ENCODE results near the gene TNFRSF17. TPM values are rescaled to one million over a fixed set of nuclear protein-coding genes. Genes with fewer than 3 reads are reported as not detected.

Gene TNFRSF17
- total and polyA plus RNA-seq, 2 donors = not detected

DNA sequence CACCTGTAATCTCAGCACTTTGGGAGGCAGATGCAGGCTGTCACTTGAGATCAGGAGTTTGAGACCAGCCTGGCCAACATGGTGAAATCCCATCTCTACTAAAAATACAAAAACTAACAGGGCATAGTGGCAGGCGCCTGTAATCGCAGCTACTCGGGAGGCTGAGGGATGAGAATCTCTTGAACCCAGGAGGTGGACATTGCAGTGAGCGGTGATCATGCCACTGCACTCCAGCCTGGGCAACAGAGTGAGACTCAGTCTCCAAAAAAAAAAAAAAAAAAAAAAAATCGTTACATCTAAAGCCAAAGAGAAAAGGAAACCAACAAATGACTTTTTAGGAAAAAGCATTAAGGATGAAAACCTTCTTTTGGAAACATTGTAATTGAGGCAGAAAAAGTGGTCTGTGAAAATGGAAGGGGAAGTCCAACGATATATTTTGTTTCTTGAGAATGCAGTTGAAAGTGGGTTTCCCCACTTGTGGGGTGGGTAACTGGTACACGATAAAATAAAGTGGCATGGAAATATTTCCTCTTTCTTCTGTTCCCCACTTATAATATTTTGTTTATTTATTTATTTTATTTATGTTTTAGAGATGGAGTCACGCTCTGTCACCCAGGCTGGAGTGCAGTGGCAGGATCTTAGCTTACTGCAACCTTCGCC is 14.1 kb downstream of the TNFRSF17 start:
- WGBS = 87% methylated on average over 9 of the region's 9 CpGs
- Histone ChIP-seq H3K36me3 (ENCODE audit: insufficient read depth) (no peaks in the 10 kb centered on the region), H3K4me3 (ENCODE audit: low read depth, low read length) (no peak overlapping the region), H3K4me1 (ENCODE audit: insufficient read depth) (peaks cover 2% of the 10 kb centered on the region), H3K27ac (ENCODE audit: low read depth) (no peak overlapping the region)
- DNase-seq (ENCODE audit: extremely low spot score) = no peak

DNA sequence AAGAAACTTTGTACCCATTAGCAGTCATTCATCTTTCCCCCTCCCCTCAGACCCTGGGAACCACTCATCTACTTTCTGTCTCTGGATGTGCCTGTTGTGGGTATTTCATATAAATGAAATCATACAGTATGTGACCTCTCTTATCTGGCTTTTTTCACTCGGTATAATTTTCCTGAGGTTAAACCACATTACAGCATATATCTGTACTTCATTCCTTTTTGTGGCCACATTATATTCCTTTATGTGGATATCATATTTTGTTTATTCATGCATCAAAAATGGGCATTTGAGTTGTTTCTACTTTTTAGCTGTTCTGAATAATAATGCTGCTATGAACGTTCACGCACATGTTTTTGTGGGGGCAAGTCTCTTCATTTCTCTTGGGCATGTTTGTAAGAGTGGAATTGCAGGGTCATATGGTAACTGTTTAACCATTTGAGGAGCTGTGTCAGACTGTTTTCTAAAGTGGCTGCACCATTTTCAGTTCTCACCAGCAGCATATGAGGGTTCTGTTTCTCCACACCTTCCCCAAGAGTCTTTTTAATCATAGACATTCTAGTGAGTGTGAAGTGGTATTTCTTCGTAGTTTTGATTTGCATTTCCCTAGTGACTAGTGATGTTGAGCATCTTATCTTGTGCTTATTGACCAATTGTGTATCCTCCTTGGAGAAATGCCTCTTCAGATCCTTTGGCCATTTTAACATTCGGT is 15.3 kb downstream of the TNFRSF17 start:
- peaks cover 2% of the 10 kb centered on the region for H3K4me1 ChIP-seq (ENCODE audit: insufficient read depth)
- H3K36me3 ChIP-seq (ENCODE audit: insufficient read depth) = no peaks in the 10 kb centered on the region
- DNase-seq (ENCODE audit: extremely low spot score) = no peak
- H3K4me3 ChIP-seq (ENCODE audit: low read depth, low read length) = no peak overlapping the region
- H3K27ac ChIP-seq (ENCODE audit: low read depth) = no peak overlapping the region
- WGBS = 83% methylated on average over 5 of the region's 5 CpGs

DNA sequence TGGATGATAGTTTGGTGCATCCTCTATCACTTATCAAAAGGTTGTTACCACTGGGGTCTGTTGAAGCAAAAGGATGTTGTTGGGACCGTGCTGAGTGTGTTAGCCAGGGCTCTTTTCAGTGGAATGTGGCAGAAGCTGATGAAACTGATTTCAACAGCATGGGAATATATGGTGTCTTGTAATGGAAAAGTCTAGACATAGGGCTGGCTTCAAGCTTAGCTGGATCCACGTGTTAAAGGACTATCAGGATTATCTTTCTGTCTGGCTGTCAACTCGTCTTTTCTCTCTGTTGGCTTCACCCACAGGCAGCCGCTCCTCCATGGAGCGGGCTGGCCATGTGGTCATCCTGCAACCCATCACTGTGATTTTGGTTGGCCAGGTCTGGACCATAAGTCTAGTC is 20.2 kb downstream of the TNFRSF17 start:
- Histone ChIP-seq H3K36me3 (ENCODE audit: insufficient read depth) (no peaks in the 10 kb centered on the region), H3K4me3 (ENCODE audit: low read depth, low read length) (no peak overlapping the region), H3K4me1 (ENCODE audit: insufficient read depth) (no peaks in the 10 kb centered on the region), H3K27ac (ENCODE audit: low read depth) (no peak overlapping the region)
- no peak for DNase-seq (ENCODE audit: extremely low spot score)
- 67% methylated on average over 5 of the region's 5 CpGs for WGBS

DNA sequence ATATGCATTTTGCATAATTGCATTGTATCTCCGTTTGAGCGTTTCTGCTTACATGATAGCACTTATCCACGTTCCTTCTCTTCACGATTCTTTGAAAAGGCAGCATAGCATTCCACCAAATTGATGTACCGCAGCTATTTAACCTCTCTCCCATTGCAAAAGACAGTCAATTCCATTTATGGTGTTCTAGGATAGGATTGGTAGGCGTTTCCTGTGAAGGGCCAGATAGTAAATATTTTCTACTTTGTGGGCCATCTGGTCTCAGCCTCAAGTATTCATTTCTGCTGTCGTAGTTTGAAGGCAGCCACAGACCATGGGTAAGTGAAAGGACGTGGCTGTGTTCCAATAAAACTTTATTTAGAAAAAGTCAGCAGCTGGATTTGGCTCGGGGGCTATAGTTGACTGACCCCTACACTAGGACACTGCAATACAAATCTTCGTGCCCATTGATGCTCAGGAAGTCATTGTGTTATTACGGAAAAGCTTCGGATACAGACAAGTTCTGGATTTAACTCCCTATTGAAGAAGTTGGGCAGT is 21.6 kb downstream of the TNFRSF17 start:
- WGBS = 83% methylated on average over 12 of the region's 12 CpGs

DNA sequence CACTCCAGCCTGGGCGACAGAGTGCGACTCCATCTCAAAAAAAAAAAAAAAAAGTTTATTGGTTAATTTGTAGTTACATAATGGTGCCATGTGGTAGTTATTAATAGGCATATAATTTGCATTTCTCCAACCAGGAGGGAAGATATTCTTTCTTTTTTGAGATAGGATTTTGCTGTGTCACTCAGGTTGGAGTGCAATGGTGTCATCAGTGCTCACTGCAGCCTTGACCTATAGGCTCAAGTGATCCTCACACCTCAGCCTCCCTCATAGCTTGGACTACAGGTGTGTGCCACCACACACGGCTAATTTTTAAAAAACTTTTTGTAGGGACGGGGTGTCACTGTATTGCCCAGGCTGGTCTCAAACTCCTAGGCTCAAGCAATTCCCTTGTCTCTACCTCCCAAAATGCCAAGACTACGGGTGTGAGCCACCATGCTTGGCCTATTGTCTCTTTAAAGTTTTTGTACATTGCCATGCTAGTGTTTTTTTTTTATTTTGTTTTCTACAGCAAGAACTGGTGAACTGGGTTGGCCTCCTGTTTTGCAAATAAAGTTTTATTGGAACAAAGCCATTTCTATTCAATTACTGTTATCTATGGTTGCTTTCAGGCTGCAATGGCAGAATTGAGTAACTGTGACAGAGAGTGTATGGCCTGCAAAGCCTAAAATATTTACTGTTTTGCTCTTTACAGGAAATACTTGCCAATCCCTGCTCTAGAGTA is 23.4 kb downstream of the TNFRSF17 start:
- 71% methylated on average over 5 of the region's 5 CpGs for WGBS
- DNase-seq (ENCODE audit: extremely low spot score) = no peak
- no peak overlapping the region for H3K4me3 ChIP-seq (ENCODE audit: low read depth, low read length)
- H3K4me1 ChIP-seq (ENCODE audit: insufficient read depth) = no peaks in the 10 kb centered on the region
- H3K27ac ChIP-seq (ENCODE audit: low read depth) = no peak overlapping the region
- H3K36me3 ChIP-seq (ENCODE audit: insufficient read depth) = no peaks in the 10 kb centered on the region

More for the DNA sequence above, 21.6 kb downstream of the TNFRSF17 start:
- Histone ChIP-seq H3K27ac (ENCODE audit: low read depth) (no peak overlapping the region), H3K36me3 (ENCODE audit: insufficient read depth) (no peaks in the 10 kb centered on the region), H3K4me1 (ENCODE audit: insufficient read depth) (no peaks in the 10 kb centered on the region), H3K4me3 (ENCODE audit: low read depth, low read length) (no peak overlapping the region)
- DNase-seq (ENCODE audit: extremely low spot score) = no peak

DNA sequence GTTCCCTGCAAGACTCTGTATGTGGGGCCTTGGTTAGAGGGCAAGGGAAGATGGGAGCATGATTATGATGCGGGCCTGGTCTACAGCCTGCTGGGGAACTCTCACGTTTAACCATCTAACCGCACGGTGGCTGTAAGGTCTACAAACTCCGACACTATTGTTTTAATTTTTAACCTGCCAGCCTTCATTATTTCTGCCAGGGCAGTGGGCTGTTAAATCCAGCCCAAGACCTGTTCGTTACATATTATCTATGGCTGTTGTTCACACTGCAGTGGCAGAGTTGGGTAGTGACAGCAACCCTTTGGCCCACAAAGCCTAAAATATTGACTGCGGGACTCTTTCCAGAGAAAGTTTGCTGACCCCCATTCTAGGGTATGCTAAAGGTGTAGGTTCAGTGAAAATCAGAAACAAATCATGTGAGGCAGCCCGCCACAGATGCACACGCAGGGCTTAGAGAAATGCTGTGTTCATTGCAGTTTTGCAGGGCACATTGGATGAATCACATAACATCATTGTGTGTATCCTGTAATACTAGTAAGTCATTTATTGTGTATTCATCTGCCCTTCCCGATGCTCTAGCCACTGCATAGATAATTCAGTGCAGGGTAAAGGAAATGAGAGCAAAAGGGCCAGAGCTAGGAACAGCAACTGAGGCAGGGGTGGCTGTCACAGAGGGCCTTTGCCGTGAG is 25.8 kb downstream of the TNFRSF17 start:
- no peak overlapping the region for H3K4me3 ChIP-seq (ENCODE audit: low read depth, low read length)
- no peak overlapping the region for H3K27ac ChIP-seq (ENCODE audit: low read depth)
- 80% methylated on average over 11 of the region's 11 CpGs for WGBS
- H3K4me1 ChIP-seq (ENCODE audit: insufficient read depth) = no peaks in the 10 kb centered on the region
- no peaks in the 10 kb centered on the region for H3K36me3 ChIP-seq (ENCODE audit: insufficient read depth)
- no peak for DNase-seq (ENCODE audit: extremely low spot score)

DNA sequence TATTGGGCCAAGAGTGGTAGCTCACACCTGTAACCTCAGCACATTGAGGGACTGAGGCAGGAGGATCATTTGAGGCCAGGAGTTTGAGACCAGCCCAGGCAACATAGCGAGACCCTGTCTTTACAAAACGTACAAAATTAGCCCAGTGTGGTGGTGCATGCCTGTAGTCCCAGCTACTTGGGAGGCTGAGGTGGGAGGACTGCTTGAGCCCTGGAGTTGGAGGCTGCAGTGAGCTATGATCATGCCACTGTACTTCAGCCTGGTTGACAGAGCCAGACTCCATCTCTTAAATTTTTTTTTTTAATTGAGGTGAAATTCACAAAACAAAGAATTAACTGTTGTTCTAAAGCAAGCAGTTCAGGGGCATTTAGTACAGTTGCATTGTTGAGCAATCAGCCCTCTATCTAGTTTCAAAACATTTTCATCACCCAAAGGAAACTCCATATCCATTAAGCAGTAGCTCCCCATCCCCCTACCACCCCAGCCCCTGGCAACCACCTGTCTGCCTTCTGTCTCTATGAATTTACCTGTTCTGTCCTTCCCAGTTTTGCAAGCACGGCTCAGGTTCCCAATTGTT is 27.1 kb downstream of the TNFRSF17 start:
- H3K4me3 ChIP-seq (ENCODE audit: low read depth, low read length) = no peak overlapping the region
- 91% methylated on average over 3 of the region's 3 CpGs for WGBS
- H3K36me3 ChIP-seq (ENCODE audit: insufficient read depth) = no peaks in the 10 kb centered on the region
- H3K4me1 ChIP-seq (ENCODE audit: insufficient read depth) = no peaks in the 10 kb centered on the region
- no peak overlapping the region for H3K27ac ChIP-seq (ENCODE audit: low read depth)
- DNase-seq (ENCODE audit: extremely low spot score) = no peak

DNA sequence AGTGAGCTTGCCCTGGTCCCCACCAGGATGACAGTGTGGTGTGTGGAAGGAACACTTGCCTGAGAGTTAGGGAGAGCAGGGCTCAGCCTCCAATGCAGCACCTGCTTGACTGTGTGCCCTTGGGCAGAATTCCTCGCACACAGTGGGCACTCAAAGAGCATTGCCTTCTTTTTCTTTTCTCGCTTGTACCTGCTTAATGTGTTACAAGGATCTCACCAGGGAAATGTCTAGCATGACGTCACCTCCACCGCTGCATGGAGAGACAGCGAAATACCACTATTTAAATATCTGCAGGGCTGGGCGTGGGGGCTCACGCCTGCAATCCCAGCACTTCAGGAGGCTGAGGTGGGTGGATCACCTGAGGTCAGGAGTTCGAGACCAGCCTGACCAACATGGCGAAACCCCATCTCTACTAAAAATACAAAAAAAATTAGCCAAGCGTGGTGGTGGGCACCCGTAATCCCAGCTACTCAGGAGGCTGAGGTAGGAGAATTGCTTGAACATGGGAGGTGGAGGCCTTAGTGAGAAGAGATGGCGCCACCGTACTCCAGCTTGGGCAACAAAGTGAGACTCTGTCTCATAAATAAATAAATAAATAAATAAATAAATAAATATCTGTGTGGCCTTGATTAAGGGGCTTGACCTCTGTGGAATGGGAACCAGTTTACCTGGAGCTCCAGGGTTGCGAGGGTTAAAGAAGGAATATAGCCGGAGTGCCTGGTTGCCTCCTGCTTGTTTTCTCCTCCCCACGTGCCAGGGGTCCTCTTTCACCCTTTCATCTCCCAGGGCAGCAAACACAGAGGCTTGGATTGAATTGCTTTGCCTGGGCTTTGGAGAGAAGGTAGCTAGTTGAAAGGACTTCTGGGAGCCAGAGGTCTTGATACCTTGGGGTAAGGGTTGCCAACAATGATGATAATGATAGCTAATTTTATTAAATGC is 27.8 kb downstream of the TNFRSF17 start:
- 94% methylated on average over 16 of the region's 16 CpGs for WGBS
- Histone ChIP-seq H3K36me3 (ENCODE audit: insufficient read depth) (no peaks in the 10 kb centered on the region), H3K27ac (ENCODE audit: low read depth) (no peak overlapping the region), H3K4me3 (ENCODE audit: low read depth, low read length) (no peak overlapping the region), H3K4me1 (ENCODE audit: insufficient read depth) (no peaks in the 10 kb centered on the region)
- DNase-seq (ENCODE audit: extremely low spot score) = no peak

DNA sequence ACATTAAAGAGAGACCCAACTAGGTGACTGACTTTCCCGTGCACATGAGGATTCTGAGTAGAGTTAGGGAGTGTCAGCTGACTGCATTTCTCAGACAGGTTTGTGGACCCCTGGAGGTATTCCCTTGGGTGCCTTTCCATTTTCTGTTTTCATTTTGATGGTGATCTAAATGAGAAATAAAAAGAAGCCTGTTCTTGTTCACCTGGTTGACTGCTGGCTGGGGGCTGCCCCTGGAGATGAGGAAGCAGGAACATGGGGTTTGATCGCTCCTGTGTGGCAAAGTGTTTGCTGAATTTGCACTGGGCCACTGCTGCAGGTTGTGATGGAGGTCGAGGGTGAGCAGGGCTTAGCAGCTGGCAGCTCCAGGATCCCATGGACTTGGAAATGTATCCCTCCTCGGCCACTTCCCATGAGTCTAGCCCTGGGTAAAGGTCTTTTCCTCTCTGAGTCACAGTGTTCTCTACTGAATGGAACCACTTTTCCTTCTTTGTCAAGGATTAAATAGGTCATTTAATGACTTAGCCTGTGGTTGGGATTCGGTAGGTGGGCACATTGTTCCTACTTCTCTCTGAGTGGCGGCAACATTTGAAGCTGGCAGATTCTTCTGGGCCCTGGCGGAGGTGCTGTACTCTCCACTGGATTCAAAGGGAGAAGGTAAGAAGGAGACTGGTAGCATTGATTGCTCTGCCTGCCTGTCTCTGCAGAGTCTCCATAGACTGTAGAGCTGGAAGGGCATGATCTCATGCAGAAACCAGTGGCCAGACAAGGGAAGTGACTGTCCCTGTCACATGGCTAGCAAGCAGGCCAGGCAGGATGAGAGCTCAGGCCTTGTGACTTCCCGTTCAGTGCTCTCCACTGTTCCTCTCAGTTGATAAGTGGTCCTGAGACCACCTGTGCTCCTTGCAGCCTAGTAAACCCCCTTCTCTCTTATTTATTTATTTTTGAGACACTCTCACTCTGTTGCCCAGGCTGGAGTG is 29.4 kb downstream of the TNFRSF17 start:
- H3K27ac ChIP-seq (ENCODE audit: low read depth) = no peak overlapping the region
- H3K36me3 ChIP-seq (ENCODE audit: insufficient read depth) = no peaks in the 10 kb centered on the region
- WGBS = 80% methylated on average over 8 of the region's 8 CpGs
- DNase-seq (ENCODE audit: extremely low spot score) = no peak
- no peak overlapping the region for H3K4me3 ChIP-seq (ENCODE audit: low read depth, low read length)
- H3K4me1 ChIP-seq (ENCODE audit: insufficient read depth) = no peaks in the 10 kb centered on the region

DNA sequence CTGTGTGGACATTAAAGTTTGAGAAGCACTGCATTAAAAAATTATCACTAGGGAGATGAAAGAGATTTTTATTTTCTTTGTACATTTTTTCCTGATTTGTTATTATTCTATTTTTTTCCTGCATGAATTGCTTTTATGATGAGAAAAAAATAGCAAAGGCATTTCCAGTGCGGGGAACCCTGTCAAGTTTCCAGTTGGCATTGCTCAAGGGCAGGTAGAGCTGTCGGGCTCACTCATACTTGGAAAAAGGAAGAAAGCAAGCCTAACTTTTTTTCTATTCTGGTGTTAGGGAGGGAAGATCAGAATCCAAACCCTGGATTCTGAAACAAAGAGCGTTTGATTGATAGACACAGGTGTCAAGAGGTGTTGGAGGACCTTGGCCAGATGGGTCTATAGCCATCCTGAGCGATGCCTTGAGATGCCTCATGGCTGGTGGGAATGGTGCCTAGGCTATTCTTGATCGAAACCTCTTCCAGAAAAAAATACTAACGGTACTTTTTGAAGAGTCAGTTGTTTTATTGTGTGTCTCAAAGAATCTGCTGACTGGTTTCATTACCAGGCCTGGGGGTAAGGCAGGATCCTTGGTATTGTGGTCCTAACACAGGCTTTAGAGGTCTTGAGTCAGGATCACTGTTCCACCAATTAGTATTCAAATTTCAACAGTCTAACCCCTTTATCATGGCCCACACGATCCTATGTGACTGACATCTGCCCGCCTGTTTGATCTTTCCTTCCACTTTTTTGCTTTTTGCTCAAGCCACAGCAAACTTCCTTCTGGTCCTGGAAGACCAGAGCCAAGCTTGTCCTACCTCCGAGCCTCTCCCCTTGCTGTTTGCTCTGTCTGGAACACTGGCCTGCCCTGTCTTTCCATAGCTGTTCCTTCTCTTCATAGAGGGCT is 31.7 kb downstream of the TNFRSF17 start:
- H3K27ac ChIP-seq (ENCODE audit: low read depth) = no peak overlapping the region
- no peaks in the 10 kb centered on the region for H3K36me3 ChIP-seq (ENCODE audit: insufficient read depth)
- WGBS = 86% methylated on average over 9 of the region's 9 CpGs
- DNase-seq (ENCODE audit: extremely low spot score) = no peak
- H3K4me3 ChIP-seq (ENCODE audit: low read depth, low read length) = no peak overlapping the region
- H3K4me1 ChIP-seq (ENCODE audit: insufficient read depth) = no peaks in the 10 kb centered on the region

DNA sequence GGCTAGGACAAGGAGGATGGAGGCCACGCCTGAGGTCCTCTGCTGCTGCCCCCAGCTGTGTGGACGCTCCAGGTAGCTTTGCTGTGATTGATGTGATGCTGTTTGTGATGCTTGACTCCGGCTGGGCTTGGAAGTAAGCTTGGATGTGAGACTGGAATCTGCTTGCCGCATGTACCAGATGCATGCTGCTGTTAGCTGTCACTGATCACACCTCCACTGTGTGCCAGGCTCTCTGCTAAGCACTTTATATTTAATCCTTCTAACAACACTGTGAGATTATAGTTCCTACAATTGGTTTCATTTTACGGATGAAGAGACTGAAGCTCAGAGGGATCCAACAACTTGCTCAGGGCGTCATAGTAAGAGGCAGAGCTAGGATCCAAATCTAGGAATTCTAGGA is 35.0 kb downstream of the TNFRSF17 start:
- no peak overlapping the region for H3K4me3 ChIP-seq (ENCODE audit: low read depth, low read length)
- no peaks in the 10 kb centered on the region for H3K36me3 ChIP-seq (ENCODE audit: insufficient read depth)
- H3K4me1 ChIP-seq (ENCODE audit: insufficient read depth) = no peaks in the 10 kb centered on the region
- 86% methylated on average over 6 of the region's 6 CpGs for WGBS
- DNase-seq (ENCODE audit: extremely low spot score) = no peak
- H3K27ac ChIP-seq (ENCODE audit: low read depth) = no peak overlapping the region
